Activated CD8-positive, alpha-beta memory T cell treated with anti-CD3 and anti-CD28 coated beads for 1 hour (primary cell): ENCODE data around the gene VASH1.
A peak's percentile ranks its signal among the peaks of the same experiment; 100 is the strongest.

Experiments
- DNase-seq, 2 donors: peaks; one replicate each; pipeline ENCODE4 v3.0.0-alpha.2; 2020; ENCODE audit warnings: low read depth in 1 of 2; ENCODE audit errors: extremely low read depth in 1 of 2

Gene VASH1

DNA sequence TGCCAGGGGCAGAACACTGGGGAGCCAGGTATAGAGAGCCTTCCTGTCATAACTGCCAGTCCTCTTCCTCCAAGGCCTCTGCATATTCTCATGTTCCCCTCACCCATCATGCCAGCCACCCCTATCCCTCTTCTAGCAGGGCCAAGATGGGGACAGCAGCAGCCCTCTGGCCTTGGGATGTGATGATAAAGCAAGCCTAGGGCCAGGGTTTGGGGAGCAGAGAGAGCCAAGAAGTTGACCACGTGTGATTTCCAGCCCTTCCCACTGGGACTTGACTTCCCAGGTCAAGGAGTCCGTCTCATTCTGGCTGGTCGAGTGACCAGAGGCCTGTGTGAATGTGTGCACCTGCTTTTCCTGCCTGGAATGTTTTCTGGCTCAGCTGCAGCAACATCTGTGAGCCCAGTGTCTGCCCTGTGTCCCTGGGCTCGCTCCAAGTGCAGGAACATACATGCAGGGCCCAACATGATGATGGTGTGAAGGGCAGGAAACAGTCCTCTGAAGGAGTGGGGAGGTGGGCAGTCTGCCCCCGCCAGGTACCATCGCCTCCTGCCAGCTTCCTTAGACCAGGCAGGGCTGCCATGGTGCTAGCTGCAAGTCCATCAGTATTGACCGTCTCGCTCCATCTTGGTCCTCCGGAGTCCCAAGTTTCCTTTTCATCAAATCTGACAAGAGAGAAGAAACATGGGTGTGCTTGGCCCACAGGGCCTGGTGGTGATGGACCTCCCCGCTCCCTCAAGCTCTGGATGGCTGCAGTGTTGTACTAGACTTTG, 21.0 kb downstream of the VASH1 start:
- no peak for DNase-seq

DNA sequence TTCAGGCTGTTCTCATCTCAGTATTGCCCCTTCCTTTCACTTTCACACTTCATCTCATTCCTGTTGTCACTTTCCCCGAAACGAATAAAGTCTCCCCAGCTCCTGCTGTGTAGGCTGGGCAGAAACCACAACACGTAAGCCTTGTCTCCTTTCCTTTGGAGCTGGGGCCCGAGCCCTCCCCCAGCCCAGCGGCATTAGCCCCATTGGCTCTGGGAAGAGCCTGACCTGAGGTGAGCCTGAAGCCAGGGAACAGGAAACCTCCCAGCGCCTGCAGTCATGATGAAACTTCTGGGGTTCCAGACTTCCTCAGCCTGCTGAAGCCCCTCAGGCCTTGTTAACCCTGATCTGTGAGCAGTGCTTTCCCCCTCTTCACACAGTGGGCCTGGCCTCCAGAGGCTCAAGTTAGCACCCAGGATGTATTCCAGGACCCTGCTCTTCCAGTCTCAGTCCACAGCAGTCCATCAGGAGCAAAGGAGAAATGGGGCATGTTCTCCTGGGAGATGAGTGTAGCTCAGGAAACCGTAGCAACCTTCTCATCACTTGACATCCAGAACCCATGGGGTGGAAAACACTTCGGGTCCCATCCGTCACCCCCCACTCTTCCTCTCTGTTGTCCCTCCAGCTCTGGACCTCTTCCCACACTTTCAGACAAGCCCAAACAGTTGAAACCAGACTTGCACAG, 21.8 kb downstream of the VASH1 start:
- DNase-seq = no peak

DNA sequence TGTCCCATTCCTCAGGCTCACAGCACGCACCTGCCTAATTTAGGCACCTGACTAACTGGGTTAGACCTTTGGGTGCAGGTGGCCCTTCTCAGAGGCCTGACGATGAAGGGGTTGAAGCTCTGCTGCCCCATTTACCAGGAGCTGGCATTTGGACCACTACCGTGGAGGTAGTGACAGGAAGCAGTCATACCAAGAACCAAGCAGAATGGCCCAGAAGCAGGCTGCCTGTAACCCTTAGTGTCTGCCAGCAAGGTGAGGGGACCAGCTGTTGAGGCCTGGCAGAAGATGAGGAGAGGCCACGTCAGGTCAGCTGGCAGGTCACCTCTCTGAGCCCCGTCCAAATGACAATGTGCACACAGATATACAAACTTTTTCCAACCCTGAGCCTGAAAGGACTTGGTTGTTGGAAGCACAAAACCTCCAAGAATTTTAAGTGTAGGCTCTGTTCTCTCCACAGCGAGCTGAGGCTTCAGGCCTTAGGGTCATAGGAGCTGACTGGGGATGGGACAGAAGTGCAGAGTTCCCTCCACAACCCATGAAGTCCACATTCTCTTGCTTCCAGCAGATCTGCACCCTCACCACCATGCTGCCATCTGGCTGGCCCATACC, 23.1 kb downstream of the VASH1 start:
- no peak for DNase-seq

DNA sequence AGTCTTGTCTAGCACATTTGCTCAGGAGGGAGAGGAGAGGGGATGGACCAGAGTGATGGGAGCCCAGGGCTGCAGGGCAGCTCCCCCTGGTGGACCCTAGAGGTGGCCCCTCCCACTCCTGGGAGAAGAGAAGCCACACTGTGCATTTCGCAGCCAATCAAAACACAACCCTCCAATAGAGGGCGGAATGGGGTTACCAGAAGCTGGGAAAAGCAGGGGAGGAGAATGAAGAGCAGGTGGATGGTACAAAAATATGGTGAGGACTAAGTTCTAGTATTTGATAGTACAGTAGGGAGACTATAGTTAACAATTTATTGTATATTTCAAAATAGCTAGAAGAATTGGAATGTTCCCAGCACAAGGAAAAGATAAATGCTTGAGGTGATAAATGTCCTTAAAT, 23.6 kb downstream of the VASH1 start:
- DNase-seq = peak; percentile 16 to 22

DNA sequence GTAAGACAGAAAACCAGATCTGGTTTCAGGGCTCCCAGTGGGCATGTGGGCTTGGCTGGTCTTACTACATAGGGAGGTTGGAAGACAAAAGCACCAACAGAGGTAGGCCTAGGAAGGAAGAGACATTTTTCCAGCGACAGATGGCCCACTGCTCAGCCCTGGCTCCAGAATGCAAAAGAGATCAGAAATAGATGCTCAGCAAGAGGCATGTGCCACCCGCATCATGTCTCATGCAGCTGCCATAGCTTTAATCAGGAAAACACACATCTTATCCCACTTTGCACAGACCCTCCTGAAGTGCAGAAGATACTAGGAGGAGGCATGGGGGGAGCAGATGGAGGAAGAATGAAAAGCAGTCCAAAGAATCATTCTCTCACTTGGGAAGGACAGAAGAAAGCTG, 25.3 kb downstream of the VASH1 start:
- DNase-seq = no peak

DNA sequence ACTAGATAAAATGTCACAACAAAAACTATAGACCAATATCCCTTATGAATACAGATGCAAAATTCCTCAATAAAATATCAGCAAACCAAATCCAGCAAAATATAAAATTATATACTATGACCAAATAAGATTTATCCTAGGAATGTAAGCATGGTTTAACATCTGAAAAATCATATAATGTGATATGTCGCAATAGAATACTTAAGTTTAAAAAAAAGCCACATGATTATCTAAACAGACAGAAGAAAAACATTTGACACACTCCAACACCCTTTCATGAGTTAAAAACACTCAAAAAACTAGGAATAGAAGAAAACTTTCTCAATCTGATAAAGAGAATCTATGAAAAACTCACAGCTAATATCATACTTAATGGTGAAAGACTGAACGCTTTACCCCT, 31.2 kb downstream of the VASH1 start:
- DNase-seq = no peak

DNA sequence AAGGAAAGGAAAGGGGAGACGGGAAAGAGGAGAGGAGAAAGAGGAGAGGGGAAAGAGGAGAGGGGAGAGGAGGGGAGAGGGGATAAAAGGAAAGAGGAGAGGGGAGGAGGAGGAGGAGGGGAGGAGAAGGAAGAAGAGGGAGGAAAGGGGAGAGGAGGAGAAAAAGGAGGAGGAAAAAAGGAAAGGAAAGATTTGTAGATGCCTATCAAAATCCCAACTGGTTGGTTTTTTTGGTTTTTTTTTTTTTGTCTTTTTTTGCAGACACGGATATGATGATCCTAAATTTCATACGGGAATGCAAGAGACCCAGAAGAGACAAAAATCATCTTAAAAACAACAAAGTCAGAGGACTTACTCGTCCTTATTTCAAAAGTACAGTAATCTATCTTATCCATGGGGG, 32.1 kb downstream of the VASH1 start:
- DNase-seq = no peak

DNA sequence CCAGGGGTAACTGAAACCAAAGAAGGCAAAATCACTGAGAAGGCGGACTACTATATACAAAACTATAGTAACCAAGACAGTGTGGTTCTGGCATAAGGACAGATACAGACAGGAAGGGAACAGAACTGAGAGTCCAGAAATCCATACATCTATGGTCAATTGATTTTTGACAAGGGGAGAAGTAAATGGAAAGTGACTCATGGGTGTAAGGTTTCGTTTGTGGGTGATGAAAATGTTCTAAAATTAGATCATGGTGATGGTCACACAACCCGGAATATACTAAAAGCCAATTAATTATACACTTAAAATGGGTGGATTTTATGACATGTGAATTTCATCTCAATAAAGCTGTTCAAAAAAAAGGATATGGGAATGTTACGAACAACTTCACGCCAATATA, 32.7 kb downstream of the VASH1 start:
- DNase-seq = no peak

DNA sequence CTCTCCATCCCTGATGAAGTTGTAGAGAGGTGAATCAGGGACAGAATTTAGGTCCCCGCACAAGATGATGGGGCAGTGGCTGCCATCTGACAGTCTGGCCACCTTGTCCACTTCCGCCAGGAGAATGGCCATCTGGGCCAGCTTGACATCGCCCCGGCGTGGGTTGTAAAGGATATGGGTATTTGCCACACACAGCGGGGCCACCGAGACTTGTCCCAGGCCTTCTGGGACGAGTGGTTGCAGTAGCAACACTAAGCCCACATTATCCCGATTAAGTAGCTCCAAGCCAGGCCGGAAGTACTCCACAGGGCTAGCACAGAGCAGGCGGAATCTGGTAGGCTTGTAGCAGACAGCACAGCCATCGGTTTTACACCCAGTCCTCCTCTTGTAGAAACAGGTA, 45.2 kb downstream of the VASH1 start:
- no peak for DNase-seq

DNA sequence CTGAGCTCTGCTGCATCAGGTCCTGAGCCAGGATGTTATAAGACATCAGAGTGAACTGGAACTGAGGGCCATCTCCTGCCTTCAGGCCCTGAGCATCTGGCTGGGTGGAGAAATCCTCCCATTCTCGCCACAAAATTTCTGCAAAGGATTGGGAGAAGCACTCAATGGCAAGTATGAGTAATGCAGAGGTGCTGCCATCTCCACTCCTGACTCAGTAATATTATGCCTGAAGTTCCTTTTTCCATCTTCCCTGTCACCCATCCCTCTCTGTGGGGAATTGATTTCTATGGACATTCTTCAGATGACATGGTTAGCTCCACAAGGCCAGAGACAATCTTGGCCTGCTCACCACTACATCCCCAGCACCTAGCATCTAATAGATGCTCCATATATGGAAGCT, 46.7 kb downstream of the VASH1 start:
- DNase-seq = no peak

DNA sequence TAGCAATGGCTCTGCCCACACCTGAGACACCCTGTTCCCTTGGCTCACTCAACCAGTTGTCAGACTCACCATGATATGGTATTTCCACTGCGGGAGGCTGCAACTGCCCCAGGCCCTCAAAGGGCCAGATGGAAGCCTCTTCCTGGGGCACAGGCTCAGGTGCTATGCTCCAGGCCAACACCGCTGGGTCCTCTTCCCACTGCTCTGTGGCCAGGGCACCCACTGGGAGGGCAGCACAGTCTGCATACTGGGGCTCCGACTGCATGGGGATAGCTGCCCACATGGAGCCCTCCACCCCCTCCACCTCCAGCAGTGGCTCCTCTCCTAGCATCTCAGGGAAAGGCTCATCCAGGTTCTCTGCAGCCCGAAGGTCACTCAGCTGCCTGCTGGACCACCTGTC, 47.7 kb downstream of the VASH1 start:
- no peak for DNase-seq

DNA sequence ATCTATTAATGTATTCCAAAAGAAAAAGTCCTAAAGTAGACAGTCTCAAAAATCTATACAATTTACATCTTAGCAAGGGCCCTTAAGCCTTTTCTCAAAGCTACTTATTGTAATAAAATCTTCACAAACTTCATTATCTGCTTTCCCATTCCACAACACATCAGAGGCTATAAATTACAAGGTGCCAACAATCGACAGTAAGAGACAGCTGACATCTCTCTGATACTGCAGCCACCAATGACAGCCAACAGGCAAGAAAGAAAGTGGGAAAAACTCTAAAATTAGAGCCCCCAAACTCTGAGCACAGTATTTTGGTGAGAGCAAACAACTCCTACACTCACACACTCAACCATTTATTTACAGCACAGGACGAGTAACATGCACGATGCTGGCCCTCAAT, 49.3 kb downstream of the VASH1 start:
- no peak for DNase-seq

DNA sequence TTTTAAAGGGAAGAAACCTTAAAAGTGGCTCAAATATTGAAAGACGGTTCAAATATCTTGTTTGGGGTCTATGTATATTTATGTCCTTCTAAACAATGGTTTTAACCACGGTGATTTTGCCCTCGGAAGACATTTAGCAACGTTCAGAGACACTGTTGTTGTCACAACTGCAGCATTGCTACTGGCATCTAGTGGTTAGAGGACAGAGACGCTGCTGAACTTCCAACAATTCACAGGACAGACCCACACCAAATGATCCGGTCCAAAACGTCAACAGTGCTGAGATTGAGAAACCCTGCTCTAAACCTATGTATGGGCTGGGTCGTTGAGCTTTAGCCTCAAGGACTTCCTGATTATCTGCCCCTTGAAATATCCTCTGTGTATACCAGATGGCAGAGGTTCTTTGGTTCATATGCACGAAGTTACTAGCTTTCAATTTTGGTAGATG, 49.7 kb downstream of the VASH1 start:
- no peak for DNase-seq

DNA sequence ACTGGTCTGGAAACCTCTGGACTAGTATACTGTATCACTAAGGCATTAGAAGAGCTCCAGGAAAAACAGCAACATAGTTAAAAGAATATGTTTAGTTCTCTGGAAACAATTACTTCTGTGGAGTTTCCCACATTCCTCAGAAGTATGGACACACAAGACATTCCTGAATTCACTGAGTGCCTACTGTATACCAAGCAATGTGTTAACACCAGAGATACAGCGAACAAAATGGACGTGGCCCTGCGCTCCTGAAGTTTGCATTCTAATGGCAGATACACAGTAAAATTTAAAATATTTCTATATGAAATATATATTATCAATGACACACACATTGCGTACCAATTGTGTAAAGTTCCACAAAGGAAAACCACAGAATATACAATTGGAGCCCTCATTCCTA, 50.3 kb downstream of the VASH1 start:
- no peak for DNase-seq

DNA sequence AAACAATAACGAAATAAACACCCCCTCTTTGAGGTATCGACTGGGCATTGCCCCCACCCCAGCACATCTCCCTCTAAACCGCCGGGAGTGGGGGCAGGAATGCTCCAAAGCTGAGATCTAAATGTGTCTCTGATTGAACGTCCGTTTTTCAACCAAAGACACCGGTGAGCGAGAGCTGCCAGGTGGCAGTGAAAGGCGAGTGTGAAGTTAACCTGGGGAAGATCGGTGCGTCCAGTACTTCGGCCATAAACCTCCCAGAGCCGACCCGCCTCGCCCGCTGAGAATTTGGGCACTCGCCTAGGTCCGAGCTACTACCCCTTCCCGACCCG, 50.8 kb downstream of the VASH1 start:
- DNase-seq = no peak

DNA sequence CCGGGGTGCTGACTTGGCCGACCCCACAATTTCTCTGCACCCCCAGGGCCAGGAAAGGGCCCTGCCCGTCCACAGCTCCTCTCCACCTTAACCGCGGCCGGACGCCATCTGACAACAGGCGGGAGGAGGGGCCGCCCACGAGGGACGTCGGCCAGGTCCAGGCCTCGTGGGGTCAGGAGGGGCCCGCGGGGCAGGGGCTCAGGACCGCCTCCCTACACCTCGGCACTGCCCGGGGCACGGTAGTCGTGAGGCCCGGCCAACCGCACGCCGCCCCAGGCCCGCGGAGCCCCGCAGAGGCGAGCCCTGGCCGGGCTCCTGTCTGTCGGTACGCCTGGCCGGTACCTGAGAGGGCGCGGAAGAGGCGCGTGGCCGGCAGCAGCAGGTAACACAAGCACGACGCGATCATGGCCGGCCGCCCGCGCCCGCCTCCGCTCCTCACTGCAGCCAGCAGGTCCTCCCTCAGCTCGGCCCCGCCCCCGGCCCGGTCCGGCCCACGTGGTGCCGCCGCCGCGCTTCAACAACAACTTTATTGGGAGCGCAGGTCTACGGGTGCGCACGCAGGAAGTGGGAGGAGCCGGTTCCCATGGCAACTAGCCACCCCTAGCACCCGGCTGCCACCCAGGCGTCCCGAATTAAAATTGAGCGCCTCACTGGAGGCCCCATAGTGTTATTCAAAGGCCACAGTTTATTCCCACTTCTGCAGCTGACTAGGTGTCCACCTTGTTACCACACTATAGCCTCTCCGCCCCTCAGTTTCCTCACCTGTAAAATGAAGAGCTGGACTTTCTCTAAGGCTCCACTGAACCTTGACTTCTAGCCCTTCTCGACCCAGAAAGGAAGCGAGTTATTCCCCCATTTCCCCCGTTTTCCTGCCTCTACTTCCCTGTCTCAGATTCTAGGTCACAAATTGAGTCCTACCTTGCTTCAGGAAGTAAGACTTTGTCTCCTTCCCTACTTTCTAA, 51.4 kb downstream of the VASH1 start, which contains the start of gene ANGEL1:
Gene ANGEL1 (minus strand): TSS at position 461 of the 962 bp plus-strand sequence. CDS start 55 bp downstream, at position 406.
- DNase-seq = peak; percentile 91 to 97

DNA sequence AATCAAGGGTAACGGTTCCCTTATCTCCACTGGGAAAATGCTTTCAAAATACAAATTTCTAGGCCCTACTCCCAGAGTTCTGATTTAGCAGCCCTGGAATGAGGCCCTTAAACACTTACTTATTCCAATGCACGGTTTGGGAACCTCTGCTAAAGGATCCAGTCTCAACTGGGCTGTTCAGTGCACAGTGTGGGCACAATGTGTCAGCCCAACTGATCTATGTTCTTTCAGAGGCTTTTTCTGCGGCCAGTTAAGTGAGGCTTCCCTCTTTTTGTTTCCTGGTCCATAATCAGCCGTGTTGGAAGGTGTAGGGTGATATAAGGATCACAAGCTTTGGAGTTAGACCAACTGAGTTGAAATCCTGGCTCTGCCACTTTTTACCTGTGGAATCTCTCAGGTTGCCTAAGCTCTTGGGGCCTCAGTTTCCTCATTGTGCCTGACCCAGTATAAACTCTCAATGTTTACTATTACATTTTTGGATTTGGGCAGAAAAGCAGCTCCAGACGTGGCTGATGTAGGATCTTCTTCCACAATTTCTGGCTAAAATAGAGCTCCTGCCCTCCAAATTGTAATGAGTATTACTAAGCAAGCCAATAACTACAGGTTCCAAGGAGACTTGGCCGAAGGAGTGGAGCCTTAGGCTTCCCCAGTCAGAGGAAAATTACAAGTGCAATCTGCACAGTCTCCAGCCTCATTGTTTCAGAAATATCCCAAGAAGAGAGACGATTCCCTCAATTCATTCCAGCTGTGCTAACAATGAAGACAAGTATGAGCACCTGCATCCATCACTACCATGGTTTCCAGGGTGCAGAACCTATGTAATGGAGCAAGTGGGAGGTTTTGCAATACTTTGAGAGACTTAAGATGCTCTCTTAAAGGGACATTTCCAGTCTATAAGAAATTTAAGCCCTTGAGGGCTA, 53.7 kb downstream of the VASH1 start:
- no peak for DNase-seq

DNA sequence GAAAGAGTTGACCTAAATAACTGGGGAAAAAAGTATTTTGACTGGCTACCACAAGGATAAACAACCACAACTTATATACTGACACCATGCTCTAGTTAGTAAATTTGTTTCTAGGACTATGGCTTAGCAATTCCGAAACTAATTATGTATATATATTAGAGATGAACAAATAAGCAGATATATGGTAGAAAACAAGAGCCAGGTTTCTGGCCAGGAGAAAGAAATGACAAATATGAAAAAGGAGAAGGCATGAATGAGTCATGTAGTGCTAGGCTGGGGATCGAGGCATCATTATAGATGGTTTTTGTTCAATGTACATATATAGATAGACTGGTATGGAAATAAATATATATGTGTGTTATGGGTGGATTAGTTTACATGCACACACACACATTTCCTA, 59.4 kb downstream of the VASH1 start:
- no peak for DNase-seq

DNA sequence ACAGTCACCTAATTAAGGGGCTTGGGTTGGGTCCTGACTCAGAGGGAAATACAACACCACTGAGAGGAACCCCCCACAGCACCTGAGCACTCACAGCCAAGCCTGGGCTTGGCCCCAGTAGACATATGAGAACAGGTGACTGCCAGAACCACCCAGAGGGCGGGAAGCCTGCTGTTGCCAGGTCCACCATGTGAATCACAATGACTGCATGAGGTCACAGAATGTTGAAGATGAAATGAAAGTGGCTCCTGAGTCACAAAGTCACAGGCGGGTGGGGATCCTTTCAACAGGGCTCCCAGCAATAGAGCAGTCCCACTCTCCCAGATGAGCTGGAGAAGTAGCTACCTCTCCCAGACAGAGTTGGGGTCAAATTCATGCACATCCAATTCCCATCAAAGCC, 64.9 kb downstream of the VASH1 start, which contains the start of gene LRRC74A:
Gene LRRC74A (plus strand): TSS at position 287 of the 400 bp plus-strand sequence. CDS start 290 bp downstream, outside the sequence.
- DNase-seq = no peak
